GM21515 (cell line): ENCODE results near the gene HAUS5.

Experiments used
- ATAC-seq: cut with Tn5 transposase; IDR thresholded peaks from one replicate; pipeline ENCODE4 v1.9.1; 2021; ENCODE audit not compliant: unreplicated experiment

The HAUS5 gene

DNA sequence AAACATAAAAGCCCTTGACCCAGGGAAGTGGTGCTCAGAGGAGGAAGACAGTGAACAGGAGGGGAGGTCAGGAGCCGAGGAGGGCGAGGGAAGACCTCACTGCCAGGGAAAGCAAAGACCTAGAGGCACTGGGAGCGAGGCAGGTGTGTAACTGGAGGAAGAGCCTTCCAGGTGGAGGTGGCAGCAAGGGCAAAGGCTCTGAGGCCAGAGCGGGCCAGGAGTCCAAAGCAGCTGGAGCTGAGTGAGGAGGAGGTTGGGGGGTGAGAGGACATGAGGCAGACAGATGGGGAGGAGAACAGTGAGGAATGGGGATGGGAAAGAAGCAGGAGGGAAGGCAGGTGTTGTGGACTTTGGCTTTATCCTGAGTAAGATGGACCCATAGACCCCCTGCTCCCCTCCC is 57.4 kb downstream of the HAUS5 start:
- no peak for ATAC-seq

DNA sequence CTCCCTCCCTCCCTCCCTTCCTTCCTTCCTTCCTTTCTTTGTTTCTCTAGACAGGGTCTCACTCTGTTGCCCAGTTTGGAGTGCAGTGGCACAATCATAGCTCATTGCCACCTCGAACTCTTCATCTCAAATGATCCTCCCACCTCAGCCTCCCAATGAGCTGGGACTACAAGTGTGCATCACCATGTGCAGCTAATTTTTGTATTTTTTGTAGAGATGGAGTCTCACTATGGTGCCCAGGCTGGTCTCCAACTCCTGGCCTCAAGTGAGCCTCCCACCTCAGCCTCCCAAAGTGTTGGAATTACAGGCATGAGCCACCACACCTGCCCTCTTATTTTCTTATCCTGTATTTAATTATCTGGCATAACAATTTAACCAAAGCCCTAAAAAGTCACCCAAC is 58.2 kb downstream of the HAUS5 start:
- no peak for ATAC-seq

DNA sequence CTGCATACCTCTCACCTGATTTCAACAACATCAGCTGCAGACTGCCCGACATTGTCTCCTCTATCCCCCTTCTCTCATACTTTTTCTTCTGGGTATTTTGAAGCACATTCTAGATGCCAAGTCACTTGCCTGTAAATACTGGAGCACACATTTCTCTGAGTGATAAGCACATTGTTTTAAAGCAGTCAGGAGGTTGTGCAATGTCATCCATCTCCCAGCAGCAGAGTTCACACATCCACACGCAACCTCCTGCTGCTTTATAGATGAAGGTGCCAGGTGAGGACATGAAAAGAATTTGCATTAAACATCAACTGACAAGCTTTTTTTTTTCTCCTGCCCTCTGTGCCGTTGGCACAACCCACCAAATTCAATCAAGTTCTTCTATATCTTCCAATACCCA is 59.3 kb downstream of the HAUS5 start:
- ATAC-seq, result no peak

DNA sequence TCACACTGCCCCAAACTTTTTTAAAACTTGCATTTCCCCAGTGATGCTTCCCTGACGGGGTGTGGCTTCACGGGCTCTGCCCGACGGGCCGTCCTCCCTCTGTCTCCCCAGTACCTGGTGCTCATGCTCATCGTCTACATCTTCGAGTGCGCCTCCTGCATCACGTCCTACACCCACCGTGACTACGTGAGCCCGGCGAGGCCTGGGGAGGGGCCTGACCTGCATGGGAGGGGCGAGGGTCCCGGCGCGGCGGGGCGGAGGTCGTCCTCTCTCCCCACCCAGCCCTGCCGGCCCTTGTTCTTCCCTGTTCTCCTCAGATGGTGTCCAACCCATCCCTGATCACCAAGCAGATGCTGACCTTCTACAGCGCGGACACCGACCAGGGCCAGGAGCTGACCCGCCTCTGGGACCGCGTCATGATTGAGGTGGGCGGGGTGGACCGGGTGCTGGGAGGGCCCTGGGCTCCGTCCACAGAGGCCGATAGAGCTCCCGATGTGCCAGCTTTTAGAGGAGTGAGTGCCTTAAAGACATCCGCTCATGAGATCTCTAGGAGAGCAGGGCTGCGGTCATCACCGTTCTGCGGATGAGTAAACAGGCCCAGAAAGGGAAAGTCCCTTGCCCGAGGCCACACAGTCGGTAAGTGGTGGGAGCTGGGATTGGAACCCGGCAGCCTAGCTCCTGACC is 60.7 kb downstream of the HAUS5 start:
- ATAC-seq, result no peak
